ENCODE measurements around the gene ICA1L. TPM values are rescaled to one million over a fixed set of nuclear protein-coding genes. Genes with fewer than 3 reads are reported as not detected.

Gene ICA1L
- total RNA-seq, 1 experiment from 2014 or later = 4.5 TPM

DNA sequence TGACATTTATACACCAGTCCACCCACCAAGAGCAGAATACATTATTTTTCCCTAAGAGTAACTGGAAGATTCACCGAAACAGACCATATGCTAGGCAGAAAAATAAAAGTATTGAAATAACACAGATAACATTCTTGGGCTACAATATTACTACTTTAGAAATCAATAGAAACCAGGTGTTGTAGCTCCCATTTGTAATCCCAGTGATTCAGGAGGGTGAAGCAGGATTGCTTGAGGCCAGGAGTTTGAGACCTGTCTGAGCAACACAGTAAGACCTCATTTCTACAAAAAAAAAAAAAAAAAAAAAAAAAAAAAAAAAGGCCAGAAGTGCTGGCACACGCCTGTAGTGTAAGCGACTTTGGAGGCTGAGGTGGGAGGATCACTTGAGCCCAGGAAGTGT lies 9.6 kb downstream of the ICA1L start:
- H2BK5ac ChIP-seq (ENCODE audit: insufficient read length, low read length) = no peak overlapping the region
- H2BK12ac ChIP-seq (ENCODE audit: insufficient read length, low read depth, low read length) = no peak overlapping the region
- no peaks in the 10 kb centered on the region for H3K79me1 ChIP-seq (ENCODE audit: insufficient read depth, low read depth, low read length, poor library complexity, severe bottlenecking)
- no peak overlapping the region for H4K5ac ChIP-seq (ENCODE audit: insufficient read length, low read depth, low read length)
- H3K4me1 ChIP-seq (ENCODE audit: insufficient read depth, low read length) = no peaks in the 10 kb centered on the region
- H2BK20ac ChIP-seq (ENCODE audit: low read depth, low read length, poor library complexity, severe bottlenecking) = no peak overlapping the region
- H3T11ph ChIP-seq (ENCODE audit: low read length) = no peak overlapping the region
- H3K4me2 ChIP-seq (ENCODE audit: insufficient read depth, insufficient read length, low read length) = no peak overlapping the region
- H3K4me1 Mint-ChIP-seq = no peaks in the 10 kb centered on the region
- no CpG with 5 or more reads among the region's 3 CpGs for WGBS (ENCODE audit: extremely low coverage, insufficient read length, low lambda C conversion rate)
- no peak overlapping the region for H3K18ac ChIP-seq (ENCODE audit: insufficient read length, low read depth, low read length)
- H2AK5ac ChIP-seq (ENCODE audit: insufficient read length, low read length) = no peak overlapping the region
- no peak overlapping the region for H3K27ac Mint-ChIP-seq
- H4K20me1 ChIP-seq (ENCODE audit: control insufficient read depth, insufficient read depth, insufficient read length) = no peaks in the 10 kb centered on the region
- TF ChIP-seq, protein P1, sequence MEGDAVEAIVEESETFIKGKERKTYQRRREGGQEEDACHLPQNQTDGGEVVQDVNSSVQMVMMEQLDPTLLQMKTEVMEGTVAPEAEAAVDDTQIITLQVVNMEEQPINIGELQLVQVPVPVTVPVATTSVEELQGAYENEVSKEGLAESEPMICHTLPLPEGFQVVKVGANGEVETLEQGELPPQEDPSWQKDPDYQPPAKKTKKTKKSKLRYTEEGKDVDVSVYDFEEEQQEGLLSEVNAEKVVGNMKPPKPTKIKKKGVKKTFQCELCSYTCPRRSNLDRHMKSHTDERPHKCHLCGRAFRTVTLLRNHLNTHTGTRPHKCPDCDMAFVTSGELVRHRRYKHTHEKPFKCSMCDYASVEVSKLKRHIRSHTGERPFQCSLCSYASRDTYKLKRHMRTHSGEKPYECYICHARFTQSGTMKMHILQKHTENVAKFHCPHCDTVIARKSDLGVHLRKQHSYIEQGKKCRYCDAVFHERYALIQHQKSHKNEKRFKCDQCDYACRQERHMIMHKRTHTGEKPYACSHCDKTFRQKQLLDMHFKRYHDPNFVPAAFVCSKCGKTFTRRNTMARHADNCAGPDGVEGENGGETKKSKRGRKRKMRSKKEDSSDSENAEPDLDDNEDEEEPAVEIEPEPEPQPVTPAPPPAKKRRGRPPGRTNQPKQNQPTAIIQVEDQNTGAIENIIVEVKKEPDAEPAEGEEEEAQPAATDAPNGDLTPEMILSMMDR (conservative IDR thresholded peaks at IDR 0.05) = no peak
- H3K9me3 Mint-ChIP-seq = no peaks in the 10 kb centered on the region; a peak in 1 of 5 replicates
- H3K23me2 ChIP-seq (ENCODE audit: insufficient read length, low read depth, low read length, poor library complexity, severe bottlenecking) = no peaks in the 10 kb centered on the region
- no peaks in the 10 kb centered on the region for H3K27me3 ChIP-seq (ENCODE audit: insufficient read depth, low read length)
- no peak overlapping the region for H3K56ac ChIP-seq (ENCODE audit: insufficient read length, low read depth, low read length)
- H3K27ac ChIP-seq (ENCODE audit: insufficient read length, low read depth, low read length) = no peak overlapping the region
- H3K4ac ChIP-seq (ENCODE audit: low read depth, low read length) = no peak overlapping the region
- no peak for DNase-seq
- H3K4me3 Mint-ChIP-seq = no peak overlapping the region
- no peak overlapping the region for H2BK120ac ChIP-seq (ENCODE audit: low read depth, low read length, poor library complexity, severe bottlenecking)
- H2AFZ ChIP-seq (ENCODE audit: low read length) = no peak overlapping the region
- peaks cover 0 to 5% (median 0%) of the 10 kb centered on the region in 3 experiments; a peak in 1 of 7 replicates for H3K36me3 Mint-ChIP-seq (ENCODE audit: insufficient read depth in 1 of 3, low read depth in 3 of 3)
- H2BK15ac ChIP-seq (ENCODE audit: low read depth, low read length) = no peak overlapping the region
- H3K9me3 ChIP-seq (ENCODE audit: control insufficient read depth, low read depth, low read length) = no peaks in the 10 kb centered on the region
- H3K23ac ChIP-seq (ENCODE audit: insufficient read length, low read depth, low read length) = no peak overlapping the region
- H4K91ac ChIP-seq (ENCODE audit: insufficient read length, low read depth, low read length) = no peak overlapping the region
- H4K8ac ChIP-seq (replicated peaks; ENCODE audit: insufficient read length, low read depth, low read length) = no peak overlapping the region
- H3K27me3 Mint-ChIP-seq (ENCODE audit: low read depth) = no peaks in the 10 kb centered on the region
- no peaks in the 10 kb centered on the region for H3K79me2 ChIP-seq (ENCODE audit: insufficient read depth, low read length)
- no peak overlapping the region for H3K9ac ChIP-seq (ENCODE audit: extremely low read depth, insufficient read length, low read length)
- H3K14ac ChIP-seq (ENCODE audit: insufficient read depth, low read length) = no peak overlapping the region
